OCI-LY1 (cell line): Measurements from ENCODE around the gene CHST11.

ENCODE experiments used
- H2AFZ ChIP-seq: fragments of 200-600 bp; sonication (generic), shearing (Covaris generic); 2 replicates; pipeline ENCODE4 v1.6.0; 2014; ENCODE audit warnings: antibody characterized with exemption, mild to moderate bottlenecking, low read length
- H3F3A ChIP-seq: fragments of 200-600 bp; sonication (generic), shearing (Covaris generic); 2 replicates; pipeline ENCODE4 v1.6.0; 2014; ENCODE audit warnings: mild to moderate bottlenecking, antibody characterized with exemption, low read length, moderate library complexity; ENCODE audit not compliant: insufficient read depth
- H3K27ac ChIP-seq: fragments of 200-600 bp; sonication (generic); 2 replicates; pipeline ENCODE4 v1.5.1; 2014; ENCODE audit warnings: low read length, mixed run types, mild to moderate bottlenecking, low read depth; ENCODE audit not compliant: poor library complexity, severe bottlenecking
- H3K27me3 ChIP-seq: fragments of 200-600 bp; sonication (generic); 2 replicates; pipeline ENCODE4 v1.6.0; 2014; ENCODE audit warnings: antibody characterized with exemption, mild to moderate bottlenecking, low read length, moderate library complexity; ENCODE audit not compliant: insufficient read depth
- H3K36me3 ChIP-seq: fragments of 200-600 bp; sonication (generic); 2 replicates; pipeline ENCODE4 v1.6.1; 2014; ENCODE audit warnings: mild to moderate bottlenecking, antibody characterized with exemption, low read length, moderate library complexity, mixed read lengths; ENCODE audit not compliant: insufficient read depth
- H3K4me1 ChIP-seq: fragments of 200-600 bp; sonication (generic); 2 replicates; pipeline ENCODE4 v1.5.1; 2014; ENCODE audit warnings: mild to moderate bottlenecking, low read length, moderate library complexity; ENCODE audit not compliant: insufficient read depth, severe bottlenecking
- H3K4me2 ChIP-seq: fragments of 200-600 bp; sonication (generic), shearing (Covaris generic); 2 replicates; pipeline ENCODE4 v1.6.1; 2014; ENCODE audit warnings: low read length
- H3K4me3 ChIP-seq: fragments of 200-600 bp; sonication (generic); 2 replicates; pipeline ENCODE4 v1.5.1; 2014; ENCODE audit warnings: low read length, low read depth, mild to moderate bottlenecking, mixed read lengths; ENCODE audit not compliant: poor library complexity, severe bottlenecking
- H3K79me2 ChIP-seq: fragments of 200-600 bp; shearing (Covaris generic); 2 replicates; pipeline ENCODE4 v1.6.1; 2016; ENCODE audit warnings: mixed run types, low read length, mixed read lengths; ENCODE audit not compliant: insufficient read depth
- H3K9ac ChIP-seq: fragments of 200-600 bp; sonication (generic), shearing (Covaris generic); 2 replicates; pipeline ENCODE4 v1.6.1; 2014; ENCODE audit warnings: mild to moderate bottlenecking, low read length, mixed read lengths
- H3K9me2 ChIP-seq: fragments of 200-600 bp; sonication (generic), shearing (Covaris generic); 2 replicates; pipeline ENCODE4 v1.6.1; 2014; ENCODE audit warnings: low read depth, mild to moderate bottlenecking, low read length, mixed read lengths
- H3K9me3 ChIP-seq: fragments of 200-600 bp; shearing (Covaris generic); 2 replicates; pipeline ENCODE4 v1.6.1; 2014; ENCODE audit warnings: low read length, mixed read lengths
- H4K20me1 ChIP-seq: fragments of 200-600 bp; sonication (generic), shearing (Covaris generic); 2 replicates; pipeline ENCODE4 v1.6.0; 2016; ENCODE audit warnings: mild to moderate bottlenecking, low read length; ENCODE audit not compliant: insufficient read depth
- EZH2 ChIP-seq: fragments of 200-600 bp; sonication (generic), shearing (Covaris generic); IDR thresholded peaks from 2 replicates; pipeline ENCODE4 v1.8.0; 2017; ENCODE audit warnings: borderline replicate concordance, mixed run types, mild to moderate bottlenecking, antibody characterized with exemption, low read length, moderate library complexity, mixed read lengths
- TF ChIP-seq, protein P1 (sequence below): fragments of 200-600 bp; sonication (generic), shearing (Covaris generic); IDR thresholded peaks from 2 replicates; pipeline ENCODE4 v1.5.1; 2017; ENCODE audit warnings: mild to moderate bottlenecking, antibody characterized with exemption, low read length, moderate library complexity, mixed read lengths

Gene CHST11

DNA sequence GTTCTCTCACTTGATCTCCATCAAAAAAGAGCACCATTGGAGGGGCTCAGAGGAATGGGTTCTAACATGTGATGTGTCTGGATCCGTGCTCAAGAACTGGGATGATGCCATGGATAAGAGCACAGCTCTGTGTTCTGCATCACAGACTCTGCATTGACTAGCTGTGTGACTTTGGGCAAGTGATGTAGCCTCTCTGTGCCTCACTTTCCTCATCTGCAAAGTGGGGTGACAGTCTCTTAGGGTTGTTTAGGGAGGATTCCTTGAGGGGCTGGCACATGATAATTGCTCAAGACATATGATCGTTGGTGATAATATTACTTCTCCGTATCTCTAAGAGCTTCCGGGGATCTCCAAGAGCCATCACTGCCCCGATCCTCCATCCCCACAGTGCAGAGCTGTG is 202.3 kb downstream of the CHST11 start:
- TF ChIP-seq, protein P1, sequence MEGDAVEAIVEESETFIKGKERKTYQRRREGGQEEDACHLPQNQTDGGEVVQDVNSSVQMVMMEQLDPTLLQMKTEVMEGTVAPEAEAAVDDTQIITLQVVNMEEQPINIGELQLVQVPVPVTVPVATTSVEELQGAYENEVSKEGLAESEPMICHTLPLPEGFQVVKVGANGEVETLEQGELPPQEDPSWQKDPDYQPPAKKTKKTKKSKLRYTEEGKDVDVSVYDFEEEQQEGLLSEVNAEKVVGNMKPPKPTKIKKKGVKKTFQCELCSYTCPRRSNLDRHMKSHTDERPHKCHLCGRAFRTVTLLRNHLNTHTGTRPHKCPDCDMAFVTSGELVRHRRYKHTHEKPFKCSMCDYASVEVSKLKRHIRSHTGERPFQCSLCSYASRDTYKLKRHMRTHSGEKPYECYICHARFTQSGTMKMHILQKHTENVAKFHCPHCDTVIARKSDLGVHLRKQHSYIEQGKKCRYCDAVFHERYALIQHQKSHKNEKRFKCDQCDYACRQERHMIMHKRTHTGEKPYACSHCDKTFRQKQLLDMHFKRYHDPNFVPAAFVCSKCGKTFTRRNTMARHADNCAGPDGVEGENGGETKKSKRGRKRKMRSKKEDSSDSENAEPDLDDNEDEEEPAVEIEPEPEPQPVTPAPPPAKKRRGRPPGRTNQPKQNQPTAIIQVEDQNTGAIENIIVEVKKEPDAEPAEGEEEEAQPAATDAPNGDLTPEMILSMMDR: no peak
- no peak for TF ChIP-seq EZH2
- no peaks in the 10 kb centered on the region for H4K20me1 ChIP-seq
- H3K9ac ChIP-seq: no peak overlapping the region
- H3K27me3 ChIP-seq: no peaks in the 10 kb centered on the region
- no peak overlapping the region for H2AFZ ChIP-seq
- H3K79me2 ChIP-seq: no peaks in the 10 kb centered on the region
- H3K27ac ChIP-seq: no peak overlapping the region
- no peak overlapping the region for H3K4me3 ChIP-seq
- no peaks in the 10 kb centered on the region for H3K36me3 ChIP-seq
- no peaks in the 10 kb centered on the region for H3K9me2 ChIP-seq
- no peak overlapping the region for H3K4me2 ChIP-seq
- no peaks in the 10 kb centered on the region for H3K9me3 ChIP-seq
- no peaks in the 10 kb centered on the region for H3K4me1 ChIP-seq
- no peaks in the 10 kb centered on the region for H3F3A ChIP-seq

DNA sequence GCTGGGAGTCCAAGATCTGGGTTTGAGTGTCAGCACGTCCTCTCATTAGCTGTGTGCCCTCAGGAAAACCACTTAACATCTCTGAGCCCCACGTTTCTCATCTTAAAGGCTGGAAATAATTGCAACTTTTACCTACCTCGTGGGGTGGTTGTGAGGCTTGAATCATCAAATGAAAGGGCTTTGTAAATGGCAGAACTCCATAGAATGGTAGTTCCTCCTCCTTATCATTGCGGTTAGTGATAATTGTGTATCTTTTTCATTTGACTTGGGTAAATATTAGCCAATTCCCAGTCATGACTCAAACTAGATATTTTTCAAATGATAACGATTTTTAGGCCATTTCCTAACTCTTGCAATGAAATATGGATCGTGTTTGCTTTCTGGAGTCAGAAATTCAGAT is 205.5 kb downstream of the CHST11 start:
- no peak overlapping the region for H3K27ac ChIP-seq
- H3K9ac ChIP-seq: no peak overlapping the region
- no peak overlapping the region for H3K4me2 ChIP-seq
- no peak overlapping the region for H2AFZ ChIP-seq
- H3F3A ChIP-seq: no peaks in the 10 kb centered on the region
- TF ChIP-seq, protein P1: no peak
- TF ChIP-seq EZH2: no peak
- H3K79me2 ChIP-seq: no peaks in the 10 kb centered on the region
- H3K27me3 ChIP-seq: no peaks in the 10 kb centered on the region
- no peaks in the 10 kb centered on the region for H3K36me3 ChIP-seq
- no peaks in the 10 kb centered on the region for H4K20me1 ChIP-seq
- H3K4me3 ChIP-seq: no peak overlapping the region
- no peaks in the 10 kb centered on the region for H3K9me3 ChIP-seq
- H3K9me2 ChIP-seq: no peaks in the 10 kb centered on the region
- H3K4me1 ChIP-seq: no peaks in the 10 kb centered on the region

DNA sequence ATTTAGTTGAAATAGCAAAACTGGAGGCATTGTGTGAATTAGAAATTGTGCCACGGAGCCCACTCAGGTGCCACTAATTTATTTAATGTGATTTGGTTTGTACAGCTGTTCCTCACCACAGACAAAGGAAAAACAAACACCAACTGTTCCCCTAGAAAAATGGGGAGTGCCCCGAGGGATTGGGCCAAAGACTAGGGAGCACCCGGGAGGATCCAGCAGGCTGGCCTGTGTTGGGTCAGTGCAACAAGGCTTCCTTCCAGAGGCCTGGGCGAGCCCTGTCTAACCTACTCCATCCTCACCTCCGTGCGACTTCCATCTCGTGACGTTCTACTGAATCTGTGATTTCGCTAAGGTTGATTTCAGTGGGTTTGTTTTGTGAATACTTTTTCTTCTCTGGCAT is 206.2 kb downstream of the CHST11 start:
- H3K36me3 ChIP-seq: no peaks in the 10 kb centered on the region
- no peaks in the 10 kb centered on the region for H3K4me1 ChIP-seq
- H3F3A ChIP-seq: no peaks in the 10 kb centered on the region
- no peaks in the 10 kb centered on the region for H3K9me3 ChIP-seq
- no peak overlapping the region for H2AFZ ChIP-seq
- no peak overlapping the region for H3K4me2 ChIP-seq
- H4K20me1 ChIP-seq: no peaks in the 10 kb centered on the region
- H3K9ac ChIP-seq: no peak overlapping the region
- no peak overlapping the region for H3K27ac ChIP-seq
- no peaks in the 10 kb centered on the region for H3K79me2 ChIP-seq
- no peaks in the 10 kb centered on the region for H3K27me3 ChIP-seq
- no peak overlapping the region for H3K4me3 ChIP-seq
- TF ChIP-seq EZH2: no peak
- TF ChIP-seq, protein P1: no peak
- H3K9me2 ChIP-seq: no peaks in the 10 kb centered on the region
